Astrocyte of the cerebellum (primary cell): ENCODE measurements around the gene FAM219B.

Experiments used
- DNase-seq: peaks from one replicate; pipeline ENCODE4 v3.0.0-alpha.2; 2011; ENCODE audit warnings: low read depth
- H3K4me3 ChIP-seq: 2 replicates; pipeline ENCODE4 v1.5.1; 2011; ENCODE audit warnings: mild to moderate bottlenecking, low read depth, low read length, moderate library complexity
- CTCF ChIP-seq: IDR thresholded peaks from 2 replicates; pipeline ENCODE4 v1.5.1; 2012; ENCODE audit warnings: low read length, low read depth, moderate library complexity, mild to moderate bottlenecking; ENCODE audit errors: missing control alignments
- in situ Hi-C: cut with HindIII; loops from 2 replicates; pipeline ENCODE4 v1.10.0; 2017; ENCODE audit warnings: low sequenced_read_pairs

The FAM219B gene, protein sequence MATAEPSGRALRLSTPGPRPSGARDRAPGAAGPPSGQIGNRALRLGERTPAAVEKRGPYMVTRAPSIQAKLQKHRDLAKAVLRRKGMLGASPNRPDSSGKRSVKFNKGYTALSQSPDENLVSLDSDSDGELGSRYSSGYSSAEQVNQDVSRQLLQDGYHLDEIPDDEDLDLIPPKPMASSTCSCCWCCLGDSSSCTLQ

GRCh38 chr15:74906450-74907162, at the start of gene FAM219B:
FAM219B (minus strand) TSS chr15:74906851; CDS start chr15:74906800, 51 bp downstream.
- TF ChIP-seq CTCF, result no peak
- in situ Hi-C loops, result loop anchor here (5.0 kb wide), 1 partner anchor 46 kb away; no protein-coding TSS in a partner anchor
- peak; percentile 63 for DNase-seq
- H3K4me3 ChIP-seq, result peak within 1 kb of the TSS; percentile 86

GRCh38 chr15:74955796-74956647, 49.4 kb upstream of the FAM219B start:
- no peak for DNase-seq
- in situ Hi-C loops, result no loop called here
- TF ChIP-seq CTCF, result peak; percentile 27
- H3K4me3 ChIP-seq, result peak overlapping the region; percentile 41

GRCh38 chr15:74955017-74955416, 48.4 kb upstream of the FAM219B start:
- no peak for TF ChIP-seq CTCF
- no peak for DNase-seq
- in situ Hi-C loops, result no loop called here
- H3K4me3 ChIP-seq, result no peak overlapping the region

GRCh38 chr15:74954515-74954914, 47.9 kb upstream of the FAM219B start:
- DNase-seq, result no peak
- TF ChIP-seq CTCF, result no peak
- in situ Hi-C loops, result loop anchor here (5.0 kb wide), 2 partner anchors 47 to 187 kb away; partner anchors contain the start of gene FAM219B
- no peak overlapping the region for H3K4me3 ChIP-seq

DNA sequence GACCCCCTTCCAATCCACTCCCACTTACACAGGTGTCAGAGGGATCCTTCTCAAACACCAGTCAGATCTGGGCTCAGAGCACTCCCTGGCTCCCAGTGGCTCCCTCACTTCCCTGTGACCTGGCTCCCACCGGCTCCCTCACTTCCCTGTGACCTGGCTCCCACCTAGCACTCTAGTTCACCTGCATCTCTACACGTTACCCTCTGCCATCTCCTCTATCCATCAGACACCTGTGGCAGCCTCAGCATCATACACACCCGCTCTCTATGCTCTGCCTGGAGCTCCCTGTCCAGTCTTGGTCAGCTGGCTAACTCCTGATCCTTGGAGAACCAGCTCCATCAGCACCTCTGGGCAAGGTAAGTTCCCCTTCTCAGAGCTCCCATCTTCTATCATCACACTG, 44.4 kb upstream of the FAM219B start:
- DNase-seq, result no peak
- in situ Hi-C loops, result loop anchor here (5.0 kb wide), 2 partner anchors 44 to 184 kb away; partner anchors contain the start of gene FAM219B
- H3K4me3 ChIP-seq, result no peak overlapping the region
- TF ChIP-seq CTCF, result no peak

GRCh38 chr15:74950078-74950908, 43.6 kb upstream of the FAM219B start:
- no peak overlapping the region for H3K4me3 ChIP-seq
- peak; percentile 99 for TF ChIP-seq CTCF
- in situ Hi-C loops, result loop anchor here (5.0 kb wide), 2 partner anchors 43 to 183 kb away; partner anchors contain the start of gene FAM219B
- DNase-seq, result peak; percentile 53
